ENCODE data around the gene ZNF343. TPM values are rescaled to one million over a fixed set of nuclear protein-coding genes. Genes with fewer than 3 reads are reported as not detected.

ZNF343 gene
- total and polyA plus RNA-seq, 2 donors from 2014 or later: 7.9 to 12.1 TPM

DNA sequence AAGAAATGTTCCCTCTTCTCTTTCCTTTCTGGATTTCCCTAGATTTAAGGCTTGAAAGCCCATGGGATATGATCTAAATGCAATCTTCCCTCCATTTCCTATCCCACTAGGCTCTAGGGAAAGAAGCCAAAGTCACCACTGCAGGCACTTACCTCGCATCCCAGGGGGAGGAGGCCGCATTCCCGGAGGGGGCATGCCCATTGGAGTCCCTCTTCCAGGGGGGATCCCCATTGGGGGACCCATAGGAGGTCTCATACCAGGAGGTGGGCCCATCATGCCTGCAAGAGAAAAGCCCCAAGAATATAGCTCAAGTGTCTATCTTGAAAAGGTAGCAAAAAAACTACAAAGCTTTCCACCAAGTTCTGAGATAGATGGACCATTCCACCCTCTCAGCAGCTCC, 46.2 kb downstream of the ZNF343 start:
- intact Hi-C loops (cut with DNase I): no loop called here

DNA sequence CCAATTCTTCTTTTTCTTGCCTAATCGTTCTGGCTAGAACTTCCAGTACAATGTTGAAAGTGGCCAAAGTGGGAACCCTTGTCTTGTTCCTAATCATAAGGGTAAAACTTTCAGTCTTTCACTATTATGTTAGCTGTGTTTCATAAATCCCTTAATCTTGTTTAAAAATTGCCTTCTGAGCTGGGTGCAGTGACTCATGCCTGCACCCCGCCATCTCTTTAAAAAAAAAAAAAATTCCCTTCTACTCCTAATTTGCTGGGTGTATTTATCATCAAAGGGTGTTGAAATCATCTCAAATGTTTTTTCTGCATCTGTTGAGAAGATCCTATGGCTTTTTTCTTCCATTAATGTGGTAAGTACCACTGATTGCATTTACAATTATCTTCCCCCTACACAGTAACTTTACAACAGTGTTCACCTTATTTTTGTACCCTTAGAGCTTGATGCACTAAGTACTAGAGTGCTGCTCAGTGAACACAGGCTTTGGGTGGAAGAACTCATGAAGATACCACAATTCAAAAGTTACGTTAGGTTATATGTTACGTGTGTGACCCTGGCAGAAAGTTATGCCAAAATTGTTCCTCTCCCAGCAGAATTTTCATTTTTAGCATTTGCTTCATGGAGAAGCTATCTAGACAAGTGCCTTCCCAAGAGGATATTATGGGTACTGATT, 47.8 kb downstream of the ZNF343 start:
- FAIRE-seq (no peak), DNase-seq (no peak)
- no peak overlapping the region for H3K9ac ChIP-seq (ENCODE audit: low read length in 3 of 3)
- TF ChIP-seq, protein P1, sequence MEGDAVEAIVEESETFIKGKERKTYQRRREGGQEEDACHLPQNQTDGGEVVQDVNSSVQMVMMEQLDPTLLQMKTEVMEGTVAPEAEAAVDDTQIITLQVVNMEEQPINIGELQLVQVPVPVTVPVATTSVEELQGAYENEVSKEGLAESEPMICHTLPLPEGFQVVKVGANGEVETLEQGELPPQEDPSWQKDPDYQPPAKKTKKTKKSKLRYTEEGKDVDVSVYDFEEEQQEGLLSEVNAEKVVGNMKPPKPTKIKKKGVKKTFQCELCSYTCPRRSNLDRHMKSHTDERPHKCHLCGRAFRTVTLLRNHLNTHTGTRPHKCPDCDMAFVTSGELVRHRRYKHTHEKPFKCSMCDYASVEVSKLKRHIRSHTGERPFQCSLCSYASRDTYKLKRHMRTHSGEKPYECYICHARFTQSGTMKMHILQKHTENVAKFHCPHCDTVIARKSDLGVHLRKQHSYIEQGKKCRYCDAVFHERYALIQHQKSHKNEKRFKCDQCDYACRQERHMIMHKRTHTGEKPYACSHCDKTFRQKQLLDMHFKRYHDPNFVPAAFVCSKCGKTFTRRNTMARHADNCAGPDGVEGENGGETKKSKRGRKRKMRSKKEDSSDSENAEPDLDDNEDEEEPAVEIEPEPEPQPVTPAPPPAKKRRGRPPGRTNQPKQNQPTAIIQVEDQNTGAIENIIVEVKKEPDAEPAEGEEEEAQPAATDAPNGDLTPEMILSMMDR (IDR thresholded peaks at IDR 0.05; ENCODE audit: borderline replicate concordance, extremely low read depth, insufficient read depth): no peak
- H3K27me3 ChIP-seq (ENCODE audit: control insufficient read depth, insufficient read depth, low read length): no peaks in the 10 kb centered on the region
- no peak overlapping the region for H3K4me3 ChIP-seq (ENCODE audit: low read length in 3 of 3)
- peaks cover 21 to 54% (median 35%) of the 10 kb centered on the region in 3 donors for H3K36me3 ChIP-seq (ENCODE audit: control insufficient read depth in 2 of 3, insufficient read depth in 3 of 3, low read length in 3 of 3)
- no peak overlapping the region for H3K27ac ChIP-seq (ENCODE audit: low read depth in 2 of 2, low read length in 2 of 2)
- no peaks in the 10 kb centered on the region for H3K4me1 ChIP-seq (ENCODE audit: control insufficient read depth in 2 of 3, insufficient read depth in 2 of 3, low read depth in 1 of 3, low read length in 3 of 3)
- intact Hi-C loops (cut with DNase I): no loop called here
- no peaks in the 10 kb centered on the region for H3K9me3 ChIP-seq (ENCODE audit: control insufficient read depth in 2 of 3, insufficient read depth in 1 of 3, low read length in 3 of 3)

More for the DNA sequence above, 46.2 kb downstream of the ZNF343 start:
- DNase-seq: no peak
- no peak for FAIRE-seq
- peaks cover 22 to 61% (median 44%) of the 10 kb centered on the region in 3 donors for H3K36me3 ChIP-seq (ENCODE audit: control insufficient read depth in 2 of 3, insufficient read depth in 3 of 3, low read length in 3 of 3)
- H3K9ac ChIP-seq (ENCODE audit: low read length in 3 of 3): no peak overlapping the region
- H3K27ac ChIP-seq (ENCODE audit: low read depth in 2 of 2, low read length in 2 of 2): no peak overlapping the region
- no peak overlapping the region for H3K4me3 ChIP-seq (ENCODE audit: low read length in 3 of 3)
- TF ChIP-seq, protein P1 (IDR thresholded peaks at IDR 0.05; ENCODE audit: borderline replicate concordance, extremely low read depth, insufficient read depth): no peak
- no peaks in the 10 kb centered on the region for H3K4me1 ChIP-seq (ENCODE audit: control insufficient read depth in 2 of 3, insufficient read depth in 2 of 3, low read depth in 1 of 3, low read length in 3 of 3)
- no peaks in the 10 kb centered on the region for H3K27me3 ChIP-seq (ENCODE audit: control insufficient read depth, insufficient read depth, low read length)
- H3K9me3 ChIP-seq (ENCODE audit: control insufficient read depth in 2 of 3, insufficient read depth in 1 of 3, low read length in 3 of 3): no peaks in the 10 kb centered on the region

DNA sequence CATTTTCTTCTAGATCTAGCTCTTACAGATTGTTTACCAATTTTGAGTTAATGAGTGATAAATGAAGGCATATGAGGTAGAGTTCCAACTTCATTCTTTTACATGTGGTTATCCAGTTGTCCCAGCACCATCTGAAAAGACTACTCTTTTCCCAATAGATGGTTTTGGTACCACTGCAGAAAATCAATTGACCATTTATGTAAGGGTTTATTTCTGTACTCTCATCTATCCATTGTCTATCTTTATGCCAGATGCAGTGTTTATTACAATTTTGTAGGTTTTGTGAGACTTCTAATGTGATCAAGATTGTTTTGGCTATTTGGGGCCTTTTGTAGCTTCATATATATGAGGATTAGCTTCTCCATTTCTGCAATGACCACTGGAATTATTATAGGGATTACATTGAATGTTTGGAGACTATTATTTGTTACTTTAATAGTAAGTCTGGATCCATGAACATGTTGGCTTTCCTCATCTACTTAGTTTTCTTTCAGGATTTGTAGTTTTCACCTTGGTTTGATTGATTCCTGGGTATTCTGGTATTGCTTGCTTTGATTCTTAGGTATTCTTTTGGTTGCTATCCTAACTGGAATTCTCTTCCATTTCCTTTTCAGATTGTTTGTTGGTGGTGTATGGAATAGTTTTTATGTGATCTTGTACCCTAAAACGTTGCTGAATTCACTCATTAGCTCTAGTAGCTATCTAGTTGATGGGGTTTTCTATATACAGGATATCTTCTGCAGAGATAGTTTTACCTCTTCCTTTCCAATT, 48.5 kb downstream of the ZNF343 start:
- no peak overlapping the region for H3K27ac ChIP-seq (ENCODE audit: low read depth in 2 of 2, low read length in 2 of 2)
- H3K4me3 ChIP-seq (ENCODE audit: low read length in 3 of 3): no peak overlapping the region
- H3K9ac ChIP-seq (ENCODE audit: low read length in 3 of 3): no peak overlapping the region
- no peaks in the 10 kb centered on the region for H3K9me3 ChIP-seq (ENCODE audit: control insufficient read depth in 2 of 3, insufficient read depth in 1 of 3, low read length in 3 of 3)
- intact Hi-C loops (cut with DNase I): no loop called here
- DNase-seq (no peak), FAIRE-seq (no peak)
- TF ChIP-seq, protein P1 (IDR thresholded peaks at IDR 0.05; ENCODE audit: borderline replicate concordance, extremely low read depth, insufficient read depth): no peak
- no peaks in the 10 kb centered on the region for H3K4me1 ChIP-seq (ENCODE audit: control insufficient read depth in 2 of 3, insufficient read depth in 2 of 3, low read depth in 1 of 3, low read length in 3 of 3)
- H3K27me3 ChIP-seq (ENCODE audit: control insufficient read depth, insufficient read depth, low read length): no peaks in the 10 kb centered on the region
- peaks cover 18 to 54% (median 30%) of the 10 kb centered on the region in 3 donors for H3K36me3 ChIP-seq (ENCODE audit: control insufficient read depth in 2 of 3, insufficient read depth in 3 of 3, low read length in 3 of 3)
